ENCODE measurements around the gene MUSTN1. TPM values are rescaled to one million over a fixed set of nuclear protein-coding genes. Genes with fewer than 3 reads are reported as not detected.

The MUSTN1 gene
- polyA plus RNA-seq, 3 donors = 0.22 to 0.45 TPM; not detected in 1

DNA sequence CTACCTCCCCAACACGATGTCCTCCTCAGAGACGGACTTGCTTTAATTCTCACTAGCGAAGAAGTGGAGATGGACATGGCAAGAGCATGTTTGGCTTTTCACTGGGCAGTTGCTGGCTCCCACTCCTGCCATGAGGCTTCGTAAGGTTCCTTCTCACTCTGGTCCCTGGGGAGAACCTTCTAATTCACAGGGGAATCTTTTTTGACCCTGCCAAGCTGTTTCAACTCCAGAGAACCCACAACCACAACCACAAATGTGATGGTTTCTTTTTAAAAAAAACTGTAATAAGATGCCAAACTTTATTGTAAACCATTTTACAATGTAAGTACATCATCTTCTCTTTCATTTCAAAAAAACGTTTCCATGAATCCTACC is 1.6 kb upstream of the MUSTN1 start:
- DNase-seq (ENCODE audit: low read depth in 3 of 3, low spot score in 2 of 3) = no peak

DNA sequence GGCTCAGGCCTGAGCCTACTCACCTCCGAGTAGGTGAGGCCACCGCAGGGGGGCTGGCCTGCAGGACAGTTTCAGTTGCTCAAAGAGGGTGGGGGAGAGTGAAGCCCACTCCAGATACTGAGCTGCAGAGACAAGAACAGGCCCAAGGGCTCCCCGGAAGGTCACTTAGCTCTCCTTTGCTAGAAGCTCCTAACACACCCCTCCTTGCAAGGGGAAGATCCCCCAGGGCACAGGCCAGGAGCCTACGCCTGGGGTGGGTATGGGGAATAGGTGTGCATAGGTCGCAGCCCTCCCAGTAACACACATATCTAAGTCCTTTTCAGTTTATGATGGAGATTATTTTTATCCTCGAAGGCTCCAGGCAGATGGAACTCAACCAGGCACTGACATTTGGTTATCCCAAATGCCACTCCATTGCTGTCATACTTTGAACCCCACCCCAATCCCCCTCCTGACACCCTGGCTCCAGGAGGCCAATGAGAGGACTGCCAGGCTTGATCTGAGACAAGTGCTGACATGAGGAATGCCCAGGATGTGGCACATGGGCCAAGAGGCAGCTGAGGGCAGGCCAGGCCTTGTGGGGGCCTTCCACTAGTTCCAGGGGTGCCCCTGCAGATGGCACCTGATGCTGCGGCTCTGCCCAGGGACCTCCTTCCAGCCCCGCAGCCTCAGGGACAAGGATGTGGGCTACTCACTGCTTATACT is 1.1 kb upstream of the MUSTN1 start:
- DNase-seq (ENCODE audit: low read depth in 3 of 3, low spot score in 2 of 3) = no peak

DNA sequence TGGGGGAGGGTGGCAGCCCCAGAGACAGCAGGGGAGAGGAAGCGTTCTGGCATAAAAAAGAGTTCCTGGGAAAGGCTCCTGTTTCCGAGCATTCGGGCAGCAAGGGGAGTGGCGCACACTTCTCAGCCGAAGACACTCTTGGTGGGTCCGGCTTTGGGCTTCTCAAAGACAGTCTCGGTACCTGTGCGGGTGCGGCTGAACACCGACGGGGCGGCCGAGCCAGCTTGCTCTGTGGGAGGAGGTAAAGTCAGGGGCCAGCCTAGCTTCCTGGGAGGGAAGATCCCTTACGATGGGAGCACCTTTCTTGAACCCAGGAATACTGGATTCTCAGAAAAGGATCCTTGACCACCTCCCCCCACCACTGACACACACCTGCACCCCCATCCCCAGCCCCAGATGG is 1.6 kb downstream of the MUSTN1 start:
- DNase-seq (ENCODE audit: low read depth in 3 of 3, low spot score in 2 of 3) = no peak

DNA sequence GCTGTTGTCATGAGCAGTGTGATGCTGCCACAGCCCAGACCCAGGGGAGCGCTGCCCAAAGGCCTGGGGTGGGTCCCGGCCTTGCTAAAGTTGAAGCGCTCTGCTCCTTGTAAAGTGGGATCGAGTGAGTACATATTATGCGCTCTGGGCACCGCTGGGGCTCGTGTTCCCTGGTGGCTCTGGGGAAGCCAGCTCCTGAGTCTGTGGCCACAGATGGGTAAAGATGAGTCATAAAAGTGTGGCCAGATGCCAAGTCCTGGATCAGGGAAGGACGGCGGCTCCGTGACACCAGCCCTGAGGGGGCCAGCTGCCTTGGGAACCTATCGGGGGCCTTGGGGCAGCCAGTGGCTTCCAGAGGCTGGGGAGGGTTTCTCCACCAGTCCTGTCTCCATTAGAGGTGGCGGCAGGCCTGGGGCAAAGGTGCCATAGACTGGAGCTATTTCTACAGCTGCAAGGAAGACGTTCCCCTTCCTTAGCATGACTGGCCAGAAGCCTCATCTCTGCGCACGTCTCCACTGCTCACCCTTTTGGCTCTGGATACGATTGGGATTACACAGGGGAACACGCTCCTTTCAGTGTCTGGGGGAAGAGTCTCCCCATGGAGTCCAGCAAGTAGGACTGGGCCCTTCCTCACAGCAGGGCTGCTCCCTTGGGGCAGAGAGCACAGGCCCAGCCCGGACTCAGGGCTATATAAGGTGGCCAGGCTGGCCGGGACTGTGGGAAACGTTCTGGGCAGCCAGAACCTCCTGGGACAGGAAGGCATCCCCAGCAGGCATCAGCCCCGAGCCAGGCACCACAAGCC is 3.1 kb downstream of the MUSTN1 start:
- no peak for DNase-seq (ENCODE audit: low read depth in 3 of 3, low spot score in 2 of 3)

DNA sequence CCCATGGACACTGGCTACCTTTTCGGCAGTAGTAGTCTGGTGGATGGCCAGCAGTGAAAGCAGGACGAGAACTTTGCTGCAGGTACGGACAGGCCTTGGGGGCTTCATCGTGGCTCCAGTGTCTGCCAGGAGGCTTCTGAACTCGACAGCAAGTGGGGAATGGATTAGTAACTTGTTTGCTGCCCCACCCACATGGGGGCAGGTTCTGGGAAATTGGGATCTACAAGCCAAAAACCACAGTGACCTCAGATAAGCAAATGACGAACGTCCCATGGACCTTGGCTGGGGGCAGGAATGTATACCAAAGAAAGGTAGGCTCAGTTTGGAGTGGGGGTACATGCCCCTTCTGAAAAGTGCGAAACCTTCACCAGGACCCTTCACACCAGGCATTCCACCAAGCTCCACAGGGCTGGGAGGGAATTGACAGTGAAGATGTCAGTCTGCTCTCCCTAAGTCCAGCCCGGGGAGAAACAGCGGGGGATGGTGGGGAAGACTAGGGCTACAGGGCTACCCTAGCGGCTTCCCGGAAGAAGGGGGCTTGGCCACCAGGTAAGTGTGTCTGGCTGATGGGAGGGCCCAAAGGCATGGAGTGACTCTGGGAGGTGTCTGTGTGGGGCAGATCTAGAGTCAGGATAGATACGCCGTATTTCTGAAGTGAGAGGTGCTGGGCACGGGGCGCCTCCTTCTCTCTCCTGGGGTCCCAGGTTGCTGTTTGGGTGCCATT is 4.1 kb downstream of the MUSTN1 start, which contains the start of gene ITIH4:
Gene ITIH4 (minus strand): TSS at position 138 of the 724 bp plus-strand sequence. CDS start 30 bp downstream, at position 108.
- no peak for DNase-seq (ENCODE audit: low read depth in 3 of 3, low spot score in 2 of 3)

DNA sequence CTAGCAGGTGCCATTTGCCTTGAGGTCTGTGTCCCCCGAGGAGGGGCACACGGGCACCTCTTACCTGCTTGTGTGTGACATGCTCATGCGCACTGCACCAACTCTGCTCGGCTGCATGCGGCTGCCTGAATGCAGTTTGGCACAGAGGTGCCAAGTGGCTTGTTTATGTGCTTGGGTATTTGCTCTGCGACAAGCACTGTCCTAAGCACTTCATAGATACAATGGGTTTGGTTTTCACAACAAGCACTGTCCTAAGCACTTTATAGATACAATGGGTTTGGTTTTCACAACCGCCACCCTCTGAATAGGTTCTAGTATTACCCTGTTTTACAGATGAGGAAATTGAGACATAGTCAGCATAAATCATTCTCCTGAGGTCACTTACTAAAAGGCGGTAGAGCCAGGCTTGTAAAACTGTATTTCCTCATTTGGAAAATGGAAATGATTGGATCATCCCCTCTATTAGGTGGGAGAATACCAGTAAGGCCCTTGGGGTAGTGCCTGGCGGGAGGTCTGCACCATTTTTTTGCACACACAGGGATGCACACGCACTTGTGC is 4.8 kb downstream of the MUSTN1 start:
- no peak for DNase-seq (ENCODE audit: low read depth in 3 of 3, low spot score in 2 of 3)

DNA sequence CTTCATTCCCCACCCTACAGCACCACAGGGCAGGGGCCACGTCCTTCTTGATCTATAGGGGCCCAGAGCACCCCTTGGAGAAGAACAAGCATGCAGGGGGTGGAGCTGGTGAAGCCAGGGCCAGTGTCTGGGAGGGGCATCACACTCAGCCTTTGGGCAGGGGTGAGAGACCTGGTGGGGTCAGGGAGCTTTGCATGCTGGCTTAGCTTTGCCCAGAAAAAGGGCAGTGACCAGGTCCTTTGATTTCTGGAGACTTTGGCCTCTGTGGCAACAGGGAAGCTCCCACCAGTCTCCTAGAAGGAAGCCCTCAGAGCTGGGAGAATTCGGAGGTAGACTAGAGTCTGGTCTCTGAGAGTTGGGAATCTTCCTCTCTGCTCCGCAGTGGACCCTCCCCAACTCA is 5.3 kb downstream of the MUSTN1 start:
- DNase-seq (ENCODE audit: low read depth in 3 of 3, low spot score in 2 of 3) = no peak

DNA sequence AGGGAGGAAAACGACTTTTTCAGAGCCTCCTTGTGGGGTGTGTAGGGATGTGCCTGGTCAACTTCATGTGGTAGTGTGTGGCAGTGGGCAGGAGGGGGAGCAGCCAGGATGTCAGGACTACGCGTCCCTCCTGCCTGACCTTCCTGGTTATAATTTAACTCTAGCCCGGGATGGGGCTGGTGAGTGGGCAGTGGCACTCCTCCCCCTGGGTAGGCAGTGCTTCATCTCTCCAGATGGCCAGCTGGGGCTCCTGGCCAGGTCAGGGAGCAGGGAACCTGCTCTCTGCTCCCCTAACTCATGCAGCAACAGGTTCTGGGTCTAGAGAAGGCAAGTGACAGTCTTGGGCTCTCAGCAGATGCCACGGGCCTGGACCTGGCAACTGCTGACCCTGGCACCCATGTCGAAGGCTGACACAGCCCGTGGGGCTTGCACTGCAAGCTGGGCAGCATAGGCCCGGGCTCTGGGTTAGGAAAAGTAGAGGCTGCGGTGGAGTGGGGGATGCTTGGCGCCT is 6.9 kb downstream of the MUSTN1 start:
- no peak for DNase-seq (ENCODE audit: low read depth in 3 of 3, low spot score in 2 of 3)

DNA sequence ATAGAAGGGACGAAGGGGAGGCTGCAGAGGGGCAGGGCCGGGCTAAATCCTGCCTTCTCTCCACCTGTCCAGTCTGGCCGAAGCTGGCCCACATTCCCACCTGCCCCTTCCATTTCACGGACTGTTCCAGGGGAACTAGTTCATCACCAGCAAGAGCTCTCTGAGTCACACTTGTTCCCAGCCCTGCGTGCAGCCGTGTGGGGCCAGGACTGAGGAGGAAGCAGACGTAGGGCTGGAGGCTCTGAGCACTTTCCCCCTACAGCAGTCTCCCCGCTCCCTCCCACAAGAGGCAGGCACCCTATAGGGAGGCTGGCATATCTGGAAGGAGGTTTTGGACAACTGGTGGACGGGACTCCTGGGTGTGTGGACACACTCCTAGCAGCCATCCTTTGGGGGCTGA is 7.4 kb downstream of the MUSTN1 start:
- DNase-seq (ENCODE audit: low read depth in 3 of 3, low spot score in 2 of 3) = no peak

DNA sequence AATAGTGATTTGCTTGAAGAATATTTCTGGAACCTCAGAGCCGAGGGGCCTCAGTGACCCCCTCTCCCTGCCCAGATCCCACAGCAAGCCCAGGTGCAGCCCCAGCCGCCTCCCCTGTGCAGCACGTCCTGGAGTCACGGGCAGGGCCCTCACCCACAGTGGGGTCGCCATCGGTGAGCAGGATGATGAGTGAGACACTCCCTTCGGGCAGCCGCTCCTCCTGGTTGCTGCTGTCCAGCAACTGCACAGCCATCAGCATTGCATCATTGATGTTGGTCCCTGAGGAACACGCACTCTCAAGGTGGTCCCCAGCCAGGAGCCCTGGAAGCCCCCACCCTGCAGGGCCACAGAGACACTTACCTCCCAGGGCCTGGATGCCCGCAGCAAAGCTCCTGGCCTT is 10.8 kb downstream of the MUSTN1 start:
- no peak for DNase-seq (ENCODE audit: low read depth in 3 of 3, low spot score in 2 of 3)

DNA sequence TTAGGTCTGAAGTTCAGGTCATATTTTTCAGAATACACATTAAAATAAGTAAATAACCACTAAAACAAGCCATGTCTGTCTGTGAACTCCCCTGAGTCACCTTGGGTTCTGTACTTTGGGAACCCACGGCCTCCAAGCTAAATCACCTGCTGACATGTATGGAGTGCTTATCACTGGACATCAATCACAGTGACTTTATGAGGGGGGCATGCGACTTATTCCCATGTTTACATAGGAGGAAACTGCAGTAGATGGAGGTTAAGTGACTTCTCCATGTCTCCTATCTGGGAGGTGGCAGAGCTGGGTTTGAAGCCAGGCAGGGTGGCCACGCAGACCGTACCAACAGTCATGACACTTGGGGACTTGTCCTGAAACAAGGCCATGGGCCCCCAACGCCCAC is 12.5 kb downstream of the MUSTN1 start:
- DNase-seq (ENCODE audit: low read depth in 3 of 3, low spot score in 2 of 3) = no peak

DNA sequence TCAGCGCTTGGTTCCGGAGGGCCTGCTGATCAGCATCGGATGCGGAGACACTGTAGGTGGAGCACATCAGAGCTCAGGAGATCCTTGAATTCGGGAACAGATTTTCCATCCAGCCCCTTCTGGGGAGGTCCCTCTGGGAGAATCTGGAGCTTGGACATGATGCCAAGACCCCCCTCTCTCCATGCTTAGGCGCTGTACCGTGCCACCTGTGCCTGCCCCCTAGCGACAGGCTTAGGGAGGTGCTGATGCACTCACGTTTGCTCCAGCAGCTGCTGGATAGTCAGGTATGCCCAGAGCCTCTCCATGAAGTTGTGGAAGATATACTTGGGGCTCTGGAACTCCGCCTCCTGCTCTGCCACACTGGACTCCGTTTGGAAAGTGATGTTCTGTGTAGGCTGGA is 14.1 kb downstream of the MUSTN1 start:
- no peak for DNase-seq (ENCODE audit: low read depth in 3 of 3, low spot score in 2 of 3)

DNA sequence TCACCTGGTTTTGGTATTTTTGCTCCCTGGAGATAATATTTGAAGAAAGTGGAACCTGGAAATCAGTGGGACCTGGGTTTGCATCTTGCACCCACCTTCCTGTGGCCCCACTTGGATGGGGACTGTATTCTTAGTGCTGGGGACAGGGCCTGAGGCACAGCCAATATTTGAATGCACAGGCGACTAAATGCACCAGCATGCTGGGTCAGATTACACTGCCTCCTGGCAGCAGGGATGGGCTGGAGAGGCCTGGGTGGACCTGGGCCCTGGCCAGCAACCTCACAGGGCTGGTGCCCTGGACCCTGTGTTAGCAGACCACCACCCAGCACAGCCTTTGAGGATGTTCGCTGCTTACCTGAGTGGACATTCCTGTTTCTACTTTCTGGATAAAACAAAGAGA is 14.9 kb downstream of the MUSTN1 start:
- DNase-seq (ENCODE audit: low read depth in 3 of 3, low spot score in 2 of 3) = no peak

DNA sequence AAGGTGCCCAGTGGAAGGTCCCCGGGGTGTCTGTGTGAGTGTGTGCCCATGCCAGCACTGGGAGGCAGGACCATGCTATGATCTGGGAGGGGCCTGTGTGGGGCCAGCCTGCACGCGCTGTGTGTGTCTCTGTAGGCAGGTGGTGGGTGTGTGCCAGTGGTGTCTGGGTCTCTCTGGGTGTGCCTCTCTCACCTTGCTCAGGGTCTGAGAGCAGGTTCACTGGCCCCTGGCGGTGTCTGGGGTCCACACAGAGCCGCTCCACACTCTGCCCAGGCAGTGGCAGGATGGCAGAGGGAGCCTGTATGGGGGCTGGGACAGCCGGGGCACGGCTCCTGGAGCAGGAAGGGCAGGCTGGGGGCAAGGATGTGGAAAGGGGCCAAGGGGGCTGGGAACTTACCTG is 17.0 kb downstream of the MUSTN1 start:
- no peak for DNase-seq (ENCODE audit: low read depth in 3 of 3, low spot score in 2 of 3)

DNA sequence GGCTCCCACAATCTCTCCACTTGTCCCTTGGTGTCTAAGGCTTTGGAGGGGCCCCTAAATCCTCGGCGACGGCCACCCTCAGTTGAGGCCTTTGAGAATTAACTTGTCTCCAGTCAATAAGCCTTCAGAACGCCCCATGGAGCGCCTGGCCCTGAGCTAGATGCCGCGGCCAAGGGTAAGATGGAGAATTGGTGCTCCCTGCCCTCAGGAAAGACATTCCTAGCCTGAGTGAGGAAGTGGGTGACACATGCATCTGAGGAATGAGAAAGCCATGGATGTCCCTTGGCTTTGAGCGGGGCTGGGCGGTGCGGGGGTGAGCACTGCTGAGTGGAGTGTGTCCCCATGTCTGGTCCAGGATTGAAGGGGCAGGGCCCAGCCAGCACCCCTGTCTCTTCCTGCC is 17.6 kb downstream of the MUSTN1 start:
- DNase-seq (ENCODE audit: low read depth in 3 of 3, low spot score in 2 of 3) = no peak

DNA sequence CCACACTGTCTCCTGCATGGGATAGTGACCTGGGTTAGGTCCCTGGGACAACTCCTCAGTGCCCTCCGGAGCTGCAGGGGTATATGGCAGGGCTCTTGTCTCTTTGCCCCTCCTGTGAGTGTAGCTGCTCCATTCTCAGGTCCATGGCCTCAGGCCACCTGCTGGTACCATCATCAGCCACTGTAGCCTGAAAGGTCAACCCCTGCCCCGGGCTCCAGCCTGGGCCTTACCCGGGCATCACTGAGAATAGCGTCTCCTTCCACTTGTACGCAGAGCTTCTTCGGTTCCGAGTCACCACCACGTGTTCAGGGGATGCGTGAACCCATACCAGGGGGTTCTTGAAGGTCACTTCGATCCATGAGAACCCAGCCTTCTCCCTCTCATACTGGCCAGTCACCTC is 18.2 kb downstream of the MUSTN1 start:
- no peak for DNase-seq (ENCODE audit: low read depth in 3 of 3, low spot score in 2 of 3)

DNA sequence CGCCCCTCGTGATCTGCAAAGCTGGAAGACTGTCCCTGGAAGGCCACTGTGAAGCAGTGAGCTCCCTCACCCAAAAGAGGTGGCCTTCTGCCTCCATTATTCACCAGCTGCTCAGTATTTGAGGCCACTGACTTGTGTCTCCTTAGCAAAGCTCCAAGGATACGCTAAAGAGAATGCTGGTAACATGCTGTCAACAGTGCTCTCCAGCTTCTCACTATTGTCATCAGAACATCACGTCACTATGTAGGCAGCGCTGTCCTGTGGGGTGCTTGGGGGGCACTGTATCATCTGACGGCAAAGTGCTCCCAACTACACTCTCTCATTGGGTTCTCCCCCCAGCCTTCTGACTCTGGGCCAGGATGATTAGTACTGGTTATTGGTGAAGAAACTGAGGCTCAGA is 18.6 kb downstream of the MUSTN1 start:
- no peak for DNase-seq (ENCODE audit: low read depth in 3 of 3, low spot score in 2 of 3)

DNA sequence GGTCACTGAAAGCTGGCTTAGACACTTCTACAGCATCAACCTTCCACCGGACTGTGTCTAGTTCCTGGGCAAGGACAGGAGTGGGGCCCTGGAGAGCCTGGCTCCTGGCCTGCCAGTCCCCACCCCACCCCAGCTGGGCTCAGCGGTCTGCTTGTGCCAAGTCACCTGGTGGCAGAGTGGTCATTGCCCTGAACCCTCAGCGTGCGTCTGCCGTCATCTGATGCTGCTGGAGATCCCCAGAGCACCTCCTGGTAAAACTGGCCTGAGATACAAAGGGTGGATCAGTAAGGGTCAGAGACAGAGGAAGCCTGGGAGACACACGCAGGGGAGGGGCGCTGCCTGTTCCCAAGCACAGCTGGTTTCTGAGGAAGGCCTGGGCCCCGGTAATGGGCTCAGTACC is 21.0 kb downstream of the MUSTN1 start:
- no peak for DNase-seq (ENCODE audit: low read depth in 3 of 3, low spot score in 2 of 3)

DNA sequence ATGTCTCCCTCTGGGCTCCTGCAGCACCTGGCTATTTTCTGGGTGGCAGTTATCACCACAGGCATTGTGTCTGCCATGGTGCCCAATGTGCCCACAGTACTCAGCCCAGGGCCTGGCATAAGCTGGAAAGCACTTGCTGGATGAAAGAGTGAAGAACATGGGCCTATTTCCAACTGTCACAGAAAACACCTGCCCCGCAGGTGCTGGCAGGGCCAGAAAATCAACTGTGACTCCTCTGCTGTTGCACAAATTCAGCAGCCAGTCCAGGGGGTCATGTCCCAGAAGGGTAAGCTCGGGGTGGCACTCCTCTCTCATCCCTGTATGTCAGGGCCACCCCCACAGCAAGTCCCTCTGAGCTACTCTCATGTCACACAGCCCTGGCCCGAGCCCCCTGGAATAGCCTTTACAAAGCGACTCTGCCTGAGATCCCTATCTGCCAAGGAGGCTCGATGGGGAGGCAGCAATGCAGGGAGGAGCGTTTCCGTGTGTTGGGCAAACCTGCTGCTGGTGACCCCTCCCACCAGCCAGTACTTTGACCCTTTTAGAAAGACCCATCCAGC is 23.3 kb downstream of the MUSTN1 start:
- no peak for DNase-seq (ENCODE audit: low read depth in 3 of 3, low spot score in 2 of 3)

DNA sequence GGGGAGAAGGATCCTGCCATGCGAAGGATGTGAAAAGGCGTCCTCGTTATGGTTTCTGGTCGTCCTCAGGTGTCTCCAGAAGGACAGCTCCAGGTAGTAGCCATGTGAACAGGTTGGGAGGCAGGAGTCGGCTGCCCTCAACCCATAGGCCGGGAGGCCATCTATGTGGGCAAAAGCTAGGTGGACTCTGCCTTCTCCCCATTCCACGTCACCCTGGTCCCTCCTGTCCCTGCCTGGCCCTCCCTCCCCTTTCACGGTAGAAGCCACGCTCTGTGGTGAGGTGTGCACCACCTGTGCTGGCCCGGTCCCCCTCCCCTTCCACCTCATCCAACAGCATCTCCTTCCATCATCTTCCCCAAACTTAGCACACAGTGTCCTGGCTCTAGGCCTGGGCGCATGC is 23.9 kb downstream of the MUSTN1 start:
- DNase-seq (ENCODE audit: low read depth in 3 of 3, low spot score in 2 of 3) = no peak
